K562 (cell line): ENCODE data around the gene FCAMR.

Experiments
- MAFK ChIP-seq: IDR thresholded peaks from 2 replicates; pipeline ENCODE4 v1.6.1; 2011; ENCODE audit warnings: low read length, improper control_type of control experiment
- TEAD4 ChIP-seq, 2 experiments: sonication (generic) in 1 of 2; formaldehyde crosslinking in 1 of 2; IDR thresholded peaks; 2 replicates each; pipeline versions ENCODE4 v1.6.1 to v1.8.0; 2012 to 2022; ENCODE audit warnings: borderline replicate concordance in 1 of 2, inconsistent platforms in 1 of 2, low read length in 1 of 2, mild to moderate bottlenecking in 1 of 2, missing genetic modification reagents in 1 of 2

DNA sequence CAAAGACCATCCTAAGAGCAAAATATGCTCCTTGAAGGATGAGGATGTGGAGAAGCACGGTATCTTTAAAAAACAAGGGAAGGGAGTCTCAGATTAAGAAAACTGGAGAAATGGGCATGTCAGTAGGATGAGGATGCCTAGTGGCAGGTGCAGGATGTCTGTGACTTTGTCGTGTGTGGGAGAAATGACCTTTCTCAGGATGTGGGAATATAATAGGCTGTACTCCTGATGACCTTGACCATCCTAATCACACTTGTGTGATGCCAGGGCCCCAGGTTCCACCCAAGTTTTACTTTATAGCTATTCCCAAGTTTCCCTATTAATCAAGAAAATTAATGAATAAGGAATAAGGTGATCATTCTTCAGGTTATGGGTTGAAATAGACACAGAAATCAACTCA, 49.4 kb upstream of the FCAMR start:
- no peak for TF ChIP-seq TEAD4 (IDR thresholded peaks at IDR 0.05; ENCODE audit: low read length)
- TF ChIP-seq TEAD4 (CRISPR knock-in tag; IDR thresholded peaks at IDR 0.05; ENCODE audit: borderline replicate concordance): no peak
- no peak for TF ChIP-seq MAFK
